GM20431 (cell line): Measurements from ENCODE around the gene BBS2.

ENCODE experiments used
- in situ Hi-C: fragments of 300-500 bp; cut with MseI, MboI; formaldehyde crosslinking; loops from one replicate; pipeline ENCODE4 v1.15.0; 2020; ENCODE audit warnings: low sequenced_read_pairs; ENCODE audit not compliant: unreplicated experiment

The BBS2 gene

GRCh38 chr16:56478281-56479049 is 41.4 kb downstream of the BBS2 start:
- in situ Hi-C loops = no loop called here

- in situ Hi-C loops = no loop called here
Measured at GRCh38 chr16:56477096-56477878, 42.5 kb downstream of the BBS2 start.

GRCh38 chr16:56475201-56475600 is 44.6 kb downstream of the BBS2 start:
- in situ Hi-C loops = no loop called here

GRCh38 chr16:56470666-56471065 is 49.2 kb downstream of the BBS2 start:
- in situ Hi-C loops = no loop called here

- in situ Hi-C loops = no loop called here
Measured at GRCh38 chr16:56470232-56470631, 49.6 kb downstream of the BBS2 start.

GRCh38 chr16:56469748-56470147 is 50.1 kb downstream of the BBS2 start:
- in situ Hi-C loops = no loop called here

GRCh38 chr16:56468800-56469199 is 51.0 kb downstream of the BBS2 start:
- in situ Hi-C loops = no loop called here

GRCh38 chr16:56466344-56466743 is 53.5 kb downstream of the BBS2 start:
- in situ Hi-C loops = no loop called here

GRCh38 chr16:56463153-56463552 is 56.7 kb downstream of the BBS2 start:
- in situ Hi-C loops = no loop called here

- in situ Hi-C loops = no loop called here
Measured at GRCh38 chr16:56462064-56462796, 57.6 kb downstream of the BBS2 start.

- in situ Hi-C loops = no loop called here
Measured at GRCh38 chr16:56460101-56460500, 59.7 kb downstream of the BBS2 start.

GRCh38 chr16:56457927-56458470 is 61.8 kb downstream of the BBS2 start:
- in situ Hi-C loops = no loop called here

GRCh38 chr16:56451753-56452689 is 67.8 kb downstream of the BBS2 start:
- in situ Hi-C loops = no loop called here

GRCh38 chr16:56450986-56451752 is 68.7 kb downstream of the BBS2 start, which contains the start of the genes NUDT21 and OGFOD1:
Gene NUDT21 (minus strand): TSS chr16:56451332. CDS start chr16:56451202, 130 bp downstream.
Gene OGFOD1 (plus strand): TSS chr16:56451554. CDS start chr16:56451613, 59 bp downstream.
- in situ Hi-C loops = no loop called here

- in situ Hi-C loops = no loop called here
Measured at GRCh38 chr16:56450275-56450985, 69.4 kb downstream of the BBS2 start.

GRCh38 chr16:56448005-56448404 is 71.8 kb downstream of the BBS2 start:
- in situ Hi-C loops = no loop called here

- in situ Hi-C loops = no loop called here
Measured at GRCh38 chr16:56447286-56447685, 72.5 kb downstream of the BBS2 start.

- in situ Hi-C loops = no loop called here
Measured at GRCh38 chr16:56438038-56438437, 81.8 kb downstream of the BBS2 start.
